HCT116 (cell line): ENCODE measurements around the gene SAG.

Experiments used
- POLR2A ChIP-seq: IDR thresholded peaks from 2 replicates; pipeline ENCODE4 v1.7.0; 2011; ENCODE audit warnings: borderline replicate concordance; ENCODE audit not compliant: insufficient read depth, insufficient read length; ENCODE audit errors: extremely low read depth
- TF ChIP-seq, protein P1 (sequence below), 3 experiments: fragments of 200-600 bp in 1 of 3; sonication (generic) in 1 of 3; IDR thresholded peaks in 2 of 3; conservative IDR thresholded peaks in 1 of 3; 2 replicates each; pipeline ENCODE4 v1.5.1; 2012 to 2017; ENCODE audit warnings: low read depth in 2 of 3, low read length in 2 of 3, antibody characterized with exemption in 1 of 3, borderline replicate concordance in 1 of 3, control low read depth in 1 of 3, mild to moderate bottlenecking in 1 of 3, mixed read lengths in 1 of 3, mixed run types in 1 of 3, moderate library complexity in 1 of 3; ENCODE audit not compliant: insufficient read depth in 1 of 3

DNA sequence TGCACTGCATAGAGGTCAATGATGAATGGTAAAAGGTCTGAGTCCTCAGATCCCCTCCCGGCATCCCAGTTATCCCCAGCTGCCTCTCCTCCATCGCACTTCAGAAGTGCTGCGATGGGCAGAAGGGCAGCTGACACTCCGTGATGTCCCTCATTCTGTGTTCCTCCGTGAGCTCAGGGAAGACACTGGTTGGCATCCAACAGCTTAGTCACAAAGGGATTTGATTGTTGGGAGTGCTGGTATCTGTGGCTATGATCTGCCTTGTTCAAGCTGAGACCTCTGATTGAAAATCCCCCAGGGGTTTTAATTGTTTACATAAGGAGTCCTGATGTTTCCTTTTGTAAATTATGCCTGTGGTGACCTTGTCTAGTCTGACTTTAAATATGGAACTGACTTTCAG, 19.0 kb upstream of the SAG start:
- no peak for TF ChIP-seq POLR2A
- TF ChIP-seq, protein P1, sequence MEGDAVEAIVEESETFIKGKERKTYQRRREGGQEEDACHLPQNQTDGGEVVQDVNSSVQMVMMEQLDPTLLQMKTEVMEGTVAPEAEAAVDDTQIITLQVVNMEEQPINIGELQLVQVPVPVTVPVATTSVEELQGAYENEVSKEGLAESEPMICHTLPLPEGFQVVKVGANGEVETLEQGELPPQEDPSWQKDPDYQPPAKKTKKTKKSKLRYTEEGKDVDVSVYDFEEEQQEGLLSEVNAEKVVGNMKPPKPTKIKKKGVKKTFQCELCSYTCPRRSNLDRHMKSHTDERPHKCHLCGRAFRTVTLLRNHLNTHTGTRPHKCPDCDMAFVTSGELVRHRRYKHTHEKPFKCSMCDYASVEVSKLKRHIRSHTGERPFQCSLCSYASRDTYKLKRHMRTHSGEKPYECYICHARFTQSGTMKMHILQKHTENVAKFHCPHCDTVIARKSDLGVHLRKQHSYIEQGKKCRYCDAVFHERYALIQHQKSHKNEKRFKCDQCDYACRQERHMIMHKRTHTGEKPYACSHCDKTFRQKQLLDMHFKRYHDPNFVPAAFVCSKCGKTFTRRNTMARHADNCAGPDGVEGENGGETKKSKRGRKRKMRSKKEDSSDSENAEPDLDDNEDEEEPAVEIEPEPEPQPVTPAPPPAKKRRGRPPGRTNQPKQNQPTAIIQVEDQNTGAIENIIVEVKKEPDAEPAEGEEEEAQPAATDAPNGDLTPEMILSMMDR (IDR thresholded peaks at IDR 0.05 in 2 of 3, conservative IDR thresholded peaks at IDR 0.05 in 1 of 3; ENCODE audit: borderline replicate concordance in 1 of 3, insufficient read depth in 1 of 3, low read depth in 2 of 3, low read length in 2 of 3): no peak
